HG02840 (cell line): ENCODE results near the gene SEC14L2.
"Not testable (repeated sequence)": the region's sequence is repeated elsewhere in the genome, so short reads cannot be mapped to it uniquely, and the experiment has no call there.

Source experiments
- ATAC-seq: cut with Tn5 transposase; IDR thresholded peaks from one replicate; pipeline ENCODE4 v1.9.1; 2021; ENCODE audit warnings: mild to moderate bottlenecking, moderate library complexity, moderate number of reproducible peaks; ENCODE audit not compliant: unreplicated experiment, low FRiP score

The SEC14L2 gene

DNA sequence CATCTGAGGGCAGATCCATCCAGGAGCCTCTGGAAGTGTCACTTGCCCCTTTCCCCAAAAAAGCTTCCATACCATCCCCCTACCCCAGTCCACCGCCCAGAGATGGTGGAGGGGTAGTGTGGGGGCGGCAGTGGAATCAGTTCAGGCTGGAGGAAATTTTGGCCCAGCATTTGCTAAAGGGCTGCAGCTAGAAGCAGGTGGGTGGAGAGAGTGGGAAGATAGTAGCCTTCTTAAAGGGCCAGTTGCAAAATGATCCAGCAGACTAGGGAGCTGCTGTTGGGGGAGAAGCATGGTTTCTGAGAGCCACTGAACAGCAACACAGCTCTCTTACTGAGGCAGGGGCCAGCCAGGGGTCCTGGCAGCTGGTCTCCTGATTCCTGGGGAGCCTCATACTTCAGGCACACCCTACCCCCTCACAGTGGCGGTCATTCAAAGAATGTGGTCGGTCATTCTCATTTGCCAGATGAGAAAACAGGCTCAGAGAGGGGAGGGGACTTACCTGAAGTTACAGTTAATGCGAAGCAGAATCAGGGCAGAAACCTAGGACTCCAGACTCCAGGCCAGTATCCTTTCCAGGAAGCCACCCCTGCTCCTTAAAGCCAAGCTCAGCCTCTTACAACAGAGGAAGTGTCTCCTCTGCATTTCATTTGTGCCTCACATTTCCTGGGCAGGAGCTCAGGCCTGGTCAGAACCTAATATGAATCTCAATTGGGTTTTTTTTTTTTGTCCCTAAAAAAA, 5.4 kb downstream of the SEC14L2 start:
- ATAC-seq: no peak

DNA sequence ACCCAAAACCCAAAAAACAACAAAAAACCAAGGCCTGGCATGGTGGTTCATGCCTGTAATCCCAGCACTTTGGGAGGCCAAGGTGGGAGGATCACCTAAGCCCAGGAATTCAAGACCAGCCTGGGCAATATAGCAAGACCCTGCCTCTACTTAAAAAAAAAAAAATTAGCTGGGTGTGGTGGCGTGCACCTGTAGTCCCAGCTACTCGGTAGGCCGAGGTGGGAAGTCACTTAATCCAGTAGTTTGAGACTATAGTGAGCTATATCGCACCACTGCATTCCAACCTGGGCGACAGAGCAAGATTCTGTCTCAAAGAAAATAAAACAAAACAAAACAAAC, 5.9 kb downstream of the SEC14L2 start:
- ATAC-seq: not testable (repeated sequence)

DNA sequence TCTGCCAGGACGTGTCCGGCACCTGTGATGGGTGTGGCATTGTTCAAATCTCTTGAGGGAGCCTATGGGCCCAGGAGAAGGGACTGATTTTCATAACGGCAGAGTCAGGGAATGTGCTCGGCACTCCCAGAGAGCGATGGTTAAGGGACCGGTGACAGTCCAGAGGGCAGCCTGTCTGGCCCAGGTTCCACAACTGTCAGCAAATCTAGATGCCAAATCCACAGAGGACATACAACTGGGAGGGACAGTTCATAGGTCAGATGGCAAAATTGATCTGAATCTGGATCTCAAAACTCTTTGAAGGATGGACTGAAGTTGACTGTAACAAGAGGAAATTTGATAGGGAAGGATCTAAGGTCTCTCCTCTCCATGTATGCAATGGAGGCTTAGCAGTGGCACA, 7.5 kb downstream of the SEC14L2 start:
- no peak for ATAC-seq

DNA sequence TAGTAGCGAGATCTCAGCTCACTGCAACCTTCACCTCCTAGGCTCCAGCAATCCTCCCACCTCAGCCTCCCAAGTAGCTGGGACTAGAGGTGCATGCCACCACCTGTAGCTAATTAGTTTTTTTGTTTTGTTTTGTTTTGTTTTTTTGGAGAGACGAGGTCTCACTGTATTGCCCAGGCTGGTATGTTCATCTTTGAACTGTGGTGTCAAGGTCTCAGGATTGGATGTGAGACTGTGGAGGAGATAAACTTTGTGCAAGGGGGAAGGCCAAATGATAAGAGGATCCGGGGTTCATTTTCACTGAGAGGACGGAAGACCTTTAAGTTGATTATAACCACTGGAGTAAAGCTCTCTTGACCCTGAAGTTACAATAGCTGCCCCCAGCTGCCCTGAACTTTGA, 8.9 kb downstream of the SEC14L2 start:
- no peak for ATAC-seq

DNA sequence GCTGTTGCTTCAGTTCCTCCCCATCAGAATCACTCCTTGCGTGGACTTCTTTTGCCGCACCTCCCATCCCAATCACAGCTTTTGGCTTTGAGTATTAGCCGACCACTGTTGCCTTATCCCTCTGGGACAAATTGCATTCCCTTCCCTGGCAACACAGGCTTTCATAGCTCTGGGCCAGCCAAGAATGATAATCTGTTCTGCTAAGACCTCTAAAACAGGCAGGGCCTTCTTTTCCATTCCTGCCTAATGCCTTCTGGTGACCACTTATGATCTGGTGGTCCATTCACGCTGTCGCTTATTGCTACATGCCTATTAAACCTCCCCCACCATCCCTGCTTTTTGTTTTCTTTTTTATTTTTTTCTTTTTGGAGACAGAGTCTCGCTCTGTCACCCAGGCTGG, 9.6 kb downstream of the SEC14L2 start:
- ATAC-seq: no peak

DNA sequence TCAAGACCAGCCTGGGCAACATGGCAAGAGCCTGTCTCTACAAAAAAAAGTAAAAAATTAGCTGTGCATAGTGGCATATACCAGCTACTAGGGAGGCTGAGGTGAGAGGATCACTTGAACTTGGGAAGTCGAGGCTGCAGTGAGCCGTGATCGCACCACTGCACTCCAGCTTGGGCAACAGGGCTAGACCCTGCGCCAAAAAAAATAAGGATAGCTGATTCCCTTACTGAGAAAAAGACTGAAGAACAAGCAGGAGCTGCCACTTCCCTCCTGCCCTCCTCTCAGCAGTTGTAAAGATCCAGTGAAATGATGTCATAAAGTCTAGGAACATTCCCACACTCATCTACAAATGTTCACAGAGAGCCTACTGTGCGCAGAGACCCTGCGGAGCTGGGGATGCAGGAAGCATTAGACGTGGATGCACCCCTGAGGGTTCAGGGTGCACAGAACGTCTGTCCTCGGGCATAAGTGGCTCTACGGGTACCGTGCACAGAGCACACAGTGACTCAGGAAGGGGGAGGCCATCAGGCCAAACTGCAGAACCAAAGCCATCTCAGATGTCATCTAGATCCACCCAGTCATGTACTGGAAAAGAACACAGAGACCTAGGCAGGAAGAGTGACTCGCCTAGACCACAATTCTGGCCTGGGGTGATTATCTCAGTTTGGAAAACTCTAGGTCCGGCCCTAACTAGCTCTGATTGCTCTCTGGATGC, 11.7 kb downstream of the SEC14L2 start:
- ATAC-seq: no peak

DNA sequence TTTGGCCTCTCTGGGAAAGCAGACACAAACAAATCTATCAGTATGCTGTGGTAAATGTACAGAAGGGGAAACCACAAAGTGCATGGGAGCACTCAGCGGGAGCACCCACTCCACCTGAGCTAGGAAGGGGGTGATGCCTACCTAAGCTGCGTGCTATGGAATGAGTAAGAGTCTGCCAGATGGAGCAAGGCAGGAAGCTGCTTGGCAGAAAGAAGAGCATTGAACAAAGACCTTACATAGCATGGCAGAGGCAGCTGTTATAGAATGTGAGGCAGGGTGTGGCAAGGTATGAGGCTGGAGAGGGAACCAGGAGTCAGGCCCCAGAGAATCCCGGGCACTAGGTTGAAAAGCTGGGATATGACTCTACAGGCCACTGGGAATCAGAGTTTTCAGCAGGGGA, 15.0 kb downstream of the SEC14L2 start:
- ATAC-seq: no peak

DNA sequence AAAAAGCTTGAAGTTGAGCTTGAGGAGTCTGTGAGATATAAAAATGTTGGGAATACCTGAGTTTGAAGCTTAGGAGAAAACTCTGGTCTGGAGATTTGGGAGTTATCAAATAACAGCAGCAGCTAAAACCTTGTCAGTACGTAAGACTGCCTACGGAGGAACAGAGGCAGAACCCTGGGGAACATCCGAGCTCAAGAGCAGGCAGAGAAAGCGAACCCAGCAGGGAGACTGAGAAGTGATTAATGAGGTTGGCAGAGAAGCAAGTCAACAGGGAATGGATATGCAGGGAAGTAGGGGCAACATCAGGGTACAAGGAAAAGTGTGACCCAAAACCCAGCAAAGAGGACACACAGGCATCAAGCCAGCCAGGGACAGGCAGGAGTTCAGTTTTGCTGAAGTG, 16.2 kb downstream of the SEC14L2 start:
- no peak for ATAC-seq

DNA sequence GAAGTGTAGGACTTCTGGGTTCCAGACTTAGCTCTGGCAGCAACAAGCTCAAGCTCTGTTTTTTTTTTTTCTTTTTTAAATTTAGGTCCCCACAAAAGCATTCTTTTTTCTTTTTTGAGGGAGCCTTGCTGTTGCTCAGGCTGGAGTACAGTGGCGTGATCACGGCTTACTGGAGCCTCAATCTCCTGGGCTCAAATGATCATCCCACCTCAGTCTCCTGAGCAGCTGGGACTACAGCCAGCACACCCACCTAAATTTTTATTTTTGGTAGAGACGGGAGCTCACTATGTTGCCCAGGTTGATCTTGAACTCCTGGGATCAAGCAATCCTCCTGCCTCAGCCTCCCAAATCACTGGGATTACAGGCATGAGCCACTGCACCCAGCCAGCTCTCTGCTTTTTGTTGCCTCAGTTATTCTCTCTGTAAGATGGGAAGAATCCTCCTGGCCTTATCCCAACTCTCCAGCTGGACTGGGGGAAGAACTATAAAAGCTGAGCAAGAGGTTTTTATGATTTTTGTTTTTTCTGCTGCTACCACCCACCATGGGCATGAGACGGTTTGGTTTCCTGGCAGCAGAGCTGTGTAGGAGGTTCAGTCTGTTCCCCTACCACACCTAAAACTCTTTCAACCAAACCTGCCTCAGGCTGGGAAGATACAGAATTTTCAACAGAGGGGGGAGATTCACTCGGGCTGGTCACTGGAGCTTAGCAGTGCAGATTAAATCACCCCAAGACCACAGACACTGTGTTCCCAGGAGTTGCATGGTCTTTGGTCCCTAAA, 17.1 kb downstream of the SEC14L2 start:
- ATAC-seq: no peak

DNA sequence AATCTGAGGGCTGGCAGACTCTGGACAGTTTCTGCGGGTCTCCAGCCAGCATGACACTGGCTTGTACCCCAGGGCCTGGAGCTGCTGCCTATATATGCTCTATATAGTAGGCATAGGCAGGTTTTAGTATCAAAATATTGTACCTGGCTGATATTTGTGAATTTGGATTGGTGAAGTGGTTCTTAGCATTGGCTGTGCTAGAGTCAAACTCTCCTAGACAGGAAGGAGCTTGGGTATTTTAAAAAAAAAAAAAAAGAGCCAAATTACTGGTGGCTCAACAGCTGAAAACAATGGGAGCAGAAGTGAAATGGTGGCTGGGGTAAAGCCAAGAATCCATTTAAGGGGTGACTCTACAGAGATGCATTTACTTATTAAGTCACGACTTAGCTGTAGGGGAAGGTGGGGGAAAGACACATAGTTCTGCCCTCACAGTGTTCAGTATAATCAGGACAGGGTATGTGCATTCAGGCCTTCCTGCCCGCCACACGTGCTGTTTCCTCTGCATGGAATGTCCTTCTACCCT, 17.8 kb downstream of the SEC14L2 start:
- no peak for ATAC-seq

DNA sequence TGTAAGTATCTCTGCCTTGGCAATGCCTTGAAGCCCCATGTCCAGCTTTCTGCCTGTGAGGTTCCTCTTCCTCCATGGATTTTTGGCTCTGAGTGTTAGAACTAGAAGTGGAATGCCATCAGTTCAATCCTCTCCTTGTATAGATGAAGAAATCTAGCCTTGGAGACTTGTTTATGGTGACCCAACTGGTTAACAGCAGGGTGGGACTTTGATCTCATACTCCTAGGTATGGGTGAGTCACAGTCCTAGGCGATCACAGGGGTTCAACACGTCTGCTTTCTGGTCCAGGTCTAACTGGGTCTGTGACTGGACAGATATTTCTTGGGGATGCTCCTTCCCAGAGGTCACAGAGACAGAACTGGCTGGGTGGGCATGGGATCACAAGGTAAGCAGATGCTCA, 19.6 kb downstream of the SEC14L2 start:
- no peak for ATAC-seq

DNA sequence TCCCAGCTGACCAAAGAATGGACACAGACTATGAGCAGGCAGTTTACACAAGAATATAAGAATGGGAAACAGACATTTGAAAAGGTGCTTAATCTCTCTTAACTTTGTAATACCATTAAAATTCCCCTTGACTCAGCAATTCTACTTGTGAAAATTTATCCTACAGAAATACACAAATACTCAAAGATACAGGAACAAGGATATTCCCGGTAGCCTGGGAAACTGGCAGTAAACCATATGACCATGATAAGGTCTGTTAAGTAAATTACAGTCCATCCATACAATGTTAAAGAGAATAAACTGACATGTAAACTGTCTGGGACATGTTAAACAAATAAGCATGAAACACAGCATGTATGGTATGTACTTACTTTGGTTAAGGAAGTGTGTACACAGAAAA, 20.0 kb downstream of the SEC14L2 start:
- ATAC-seq: no peak

DNA sequence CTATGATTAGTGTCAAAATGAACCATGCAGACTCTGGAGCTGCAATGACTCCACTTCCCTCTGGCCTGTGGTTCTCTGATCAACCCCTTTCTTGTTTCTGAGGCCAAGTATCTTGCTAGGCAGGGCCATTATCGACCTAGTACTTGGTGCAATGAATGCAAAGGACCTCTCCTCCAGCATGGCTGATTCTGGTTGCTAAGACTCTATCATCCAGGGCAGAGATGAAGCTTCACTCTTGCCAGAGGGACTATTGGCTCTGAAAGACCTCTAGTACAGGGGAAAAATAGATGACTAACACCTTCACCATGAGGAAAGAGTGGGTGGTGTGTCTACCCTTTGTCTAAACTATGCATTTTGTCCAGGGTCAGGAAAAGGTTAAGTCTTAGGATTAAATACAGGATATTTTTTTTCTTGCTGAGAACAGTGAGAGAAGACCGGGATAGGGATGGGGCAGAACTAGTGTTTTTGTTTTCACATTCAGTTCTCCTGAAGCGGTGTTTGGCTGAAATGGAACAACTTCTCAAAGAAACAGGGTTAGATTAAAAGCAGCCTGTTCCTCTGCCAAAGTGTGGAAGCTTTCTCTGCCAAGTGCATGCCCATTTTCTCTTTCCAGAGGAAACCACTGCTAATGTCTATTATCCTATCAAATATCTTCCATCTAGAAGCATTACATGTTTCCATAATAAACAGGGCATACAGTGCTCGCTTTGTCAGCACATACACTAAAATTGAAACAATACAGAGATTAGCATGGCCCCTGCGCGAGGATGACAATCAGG, 23.7 kb downstream of the SEC14L2 start:
- ATAC-seq: no peak

DNA sequence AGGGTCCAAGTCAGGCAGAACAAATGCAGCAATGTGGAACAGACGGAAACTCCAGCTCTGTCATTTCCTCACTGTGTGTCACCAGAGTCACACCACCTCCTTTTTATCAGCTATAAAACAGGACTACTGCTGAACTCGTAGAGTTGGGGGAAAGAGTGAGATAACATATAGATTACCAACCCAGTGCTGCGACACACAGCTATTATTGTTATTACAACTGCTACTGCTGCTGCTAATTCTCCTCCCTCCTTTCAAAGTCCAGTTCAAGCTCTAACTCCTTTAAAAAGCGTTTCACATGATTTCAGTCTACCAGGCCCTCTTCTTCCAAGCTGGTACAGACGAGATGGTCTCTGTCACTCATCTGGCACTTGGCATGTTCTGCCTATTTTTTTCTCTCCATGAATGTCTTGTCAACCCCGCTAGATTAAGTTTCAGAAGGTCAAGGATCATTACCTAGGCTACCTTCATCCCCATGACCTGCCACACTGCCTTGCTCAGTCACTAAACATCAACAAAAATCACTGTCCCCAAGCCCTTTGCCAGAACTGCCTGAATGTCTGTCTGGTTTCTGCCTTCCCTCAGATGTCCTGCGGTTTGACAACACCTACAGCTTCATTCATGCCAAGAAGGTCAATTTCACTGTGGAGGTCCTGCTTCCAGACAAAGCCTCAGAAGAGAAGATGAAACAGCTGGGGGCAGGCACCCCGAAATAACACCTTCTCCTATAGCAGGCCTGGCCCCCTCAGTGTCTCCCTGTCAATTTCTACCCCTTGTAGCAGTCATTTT, 25.1 kb downstream of the SEC14L2 start:
- no peak for ATAC-seq

DNA sequence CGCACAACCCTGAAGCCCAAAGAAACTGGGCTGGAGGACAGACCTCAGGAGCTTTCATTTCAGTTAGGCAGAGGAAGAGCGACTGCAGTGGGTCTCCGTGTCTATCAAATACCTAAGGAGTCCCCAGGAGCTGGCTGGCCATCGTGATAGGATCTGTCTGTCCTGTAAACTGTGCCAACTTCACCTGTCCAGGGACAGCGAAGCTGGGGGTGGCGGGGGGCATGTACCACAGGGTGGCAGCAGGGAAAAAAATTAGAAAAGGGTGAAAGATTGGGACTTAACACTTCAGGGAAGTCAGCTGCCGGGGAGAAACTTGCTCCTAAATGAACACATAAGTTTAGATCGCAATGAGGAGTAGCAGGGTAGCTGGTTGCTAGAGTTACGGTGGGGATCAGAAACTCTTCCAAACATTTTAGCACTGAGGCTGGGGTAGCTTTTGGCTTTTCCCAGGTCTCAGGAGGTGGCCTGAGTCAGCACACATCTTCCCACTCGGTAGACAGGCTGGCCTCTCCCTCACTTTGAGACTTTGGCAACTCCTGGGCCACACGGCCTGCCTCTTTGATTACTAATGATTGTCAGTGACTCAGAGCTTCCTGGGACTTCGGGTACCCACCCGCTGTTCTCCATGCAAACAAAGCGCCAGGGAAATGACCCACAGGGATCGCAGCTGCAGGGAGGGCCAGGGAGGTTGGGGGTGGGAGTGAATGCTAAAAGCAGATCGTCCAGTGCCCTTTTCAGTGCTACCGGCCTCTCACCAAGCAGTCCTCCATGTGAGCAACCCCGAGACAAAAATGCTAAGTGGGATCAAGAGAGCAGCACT, 25.9 kb downstream of the SEC14L2 start:
- ATAC-seq: no peak

DNA sequence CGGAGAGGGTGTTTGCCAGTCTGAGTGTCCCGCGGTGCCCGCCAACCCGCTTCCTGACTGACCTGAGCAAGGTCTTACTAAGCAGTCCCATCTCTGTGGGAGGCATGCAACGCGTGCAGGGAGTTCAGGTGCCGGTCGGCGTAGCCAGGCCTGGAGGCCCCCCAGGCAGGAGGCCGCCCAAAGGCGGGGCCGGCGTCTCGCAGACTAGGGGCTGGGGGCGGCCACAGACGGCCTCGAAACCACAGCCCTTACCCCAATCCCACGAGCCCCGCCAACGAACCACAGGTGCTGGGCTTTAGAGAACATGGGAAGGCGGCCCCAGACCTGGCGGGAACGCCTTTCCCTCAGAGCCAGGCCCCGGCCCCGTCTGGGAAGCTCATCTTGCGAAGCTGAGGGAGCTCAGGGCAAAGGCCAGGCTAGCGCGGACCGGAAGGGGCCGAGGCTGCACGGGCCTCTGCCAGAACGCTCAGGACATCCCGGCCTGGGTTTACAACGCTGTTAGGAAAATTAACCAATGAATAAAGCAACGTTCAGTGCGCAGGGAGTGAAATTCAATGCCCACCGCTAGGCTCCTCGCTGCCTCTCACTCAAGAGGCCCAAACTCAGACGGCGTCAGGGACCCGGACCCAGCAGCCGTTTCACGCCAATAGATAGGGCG, 26.6 kb downstream of the SEC14L2 start:
- peak; percentile 31 for ATAC-seq

DNA sequence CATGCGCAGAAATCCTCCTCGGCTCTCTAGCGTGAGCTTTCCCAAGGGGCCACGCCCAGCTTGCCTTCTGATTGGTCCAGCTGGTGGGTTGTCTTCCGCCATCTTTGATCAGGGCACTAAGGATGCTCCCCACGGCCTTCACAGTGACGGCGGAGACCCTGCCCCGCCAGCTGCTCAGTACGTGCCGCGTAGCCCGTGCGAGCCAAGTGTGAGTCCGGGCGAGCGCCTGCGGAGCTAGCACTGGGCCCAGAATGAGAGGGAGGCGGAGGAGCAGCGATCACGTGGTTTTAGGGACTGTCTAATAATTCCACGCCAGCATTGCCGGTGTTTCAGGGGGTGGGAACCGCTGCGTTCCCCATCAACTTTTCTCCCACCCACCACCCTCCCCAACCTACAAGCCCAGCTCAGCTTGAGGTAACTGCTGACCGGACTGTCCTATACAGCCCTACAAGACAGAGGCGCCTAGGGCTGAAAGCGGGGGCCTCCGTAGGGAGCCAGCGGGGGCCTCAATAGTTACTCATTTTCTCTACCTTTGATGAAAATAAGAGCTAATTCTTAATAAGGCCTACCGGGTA, 27.2 kb downstream of the SEC14L2 start:
- ATAC-seq: peak; percentile 82
